ENCODE data around the gene MINDY4. TPM values are rescaled to one million over a fixed set of nuclear protein-coding genes. Genes with fewer than 3 reads are reported as not detected.

The MINDY4 gene
- total RNA-seq, 1 experiment from 2014 or later, result 2.1 TPM

GRCh38 chr7:30858576-30858975 is 87.4 kb downstream of the MINDY4 start:
- Mint-ChIP-seq H3K27me3 (ENCODE audit: insufficient read depth, unreplicated experiment) (no peaks in the 10 kb centered on the region), H3K27ac (ENCODE audit: unreplicated experiment) (no peak overlapping the region), H3K4me3 (ENCODE audit: unreplicated experiment) (no peak overlapping the region), H3K4me1 (ENCODE audit: low read depth, unreplicated experiment) (no peaks in the 10 kb centered on the region), H3K36me3 (ENCODE audit: insufficient read depth, unreplicated experiment) (no peaks in the 10 kb centered on the region), H3K9me3 (ENCODE audit: unreplicated experiment) (no peaks in the 10 kb centered on the region)
- CTCF ChIA-PET, result no interaction called here
- Histone ChIP-seq H3K27me3 (replicated peaks; ENCODE audit: control insufficient read depth, insufficient read depth, low read length) (no peaks in the 10 kb centered on the region), H3K4me1 (no peaks in the 10 kb centered on the region), H3K36me3 (ENCODE audit: control insufficient read depth, insufficient read depth, low read length) (no peaks in the 10 kb centered on the region), H3K4me3 (ENCODE audit: low read depth, low read length) (no peak overlapping the region), H3K9me3 (no peaks in the 10 kb centered on the region)
- DNase-seq, result no peak
- POLR2A ChIA-PET, result no interaction called here
- intact Hi-C loops (cut with micrococcal nuclease; ENCODE audit: unreplicated experiment), result no loop called here
- TF ChIP-seq, protein P1, sequence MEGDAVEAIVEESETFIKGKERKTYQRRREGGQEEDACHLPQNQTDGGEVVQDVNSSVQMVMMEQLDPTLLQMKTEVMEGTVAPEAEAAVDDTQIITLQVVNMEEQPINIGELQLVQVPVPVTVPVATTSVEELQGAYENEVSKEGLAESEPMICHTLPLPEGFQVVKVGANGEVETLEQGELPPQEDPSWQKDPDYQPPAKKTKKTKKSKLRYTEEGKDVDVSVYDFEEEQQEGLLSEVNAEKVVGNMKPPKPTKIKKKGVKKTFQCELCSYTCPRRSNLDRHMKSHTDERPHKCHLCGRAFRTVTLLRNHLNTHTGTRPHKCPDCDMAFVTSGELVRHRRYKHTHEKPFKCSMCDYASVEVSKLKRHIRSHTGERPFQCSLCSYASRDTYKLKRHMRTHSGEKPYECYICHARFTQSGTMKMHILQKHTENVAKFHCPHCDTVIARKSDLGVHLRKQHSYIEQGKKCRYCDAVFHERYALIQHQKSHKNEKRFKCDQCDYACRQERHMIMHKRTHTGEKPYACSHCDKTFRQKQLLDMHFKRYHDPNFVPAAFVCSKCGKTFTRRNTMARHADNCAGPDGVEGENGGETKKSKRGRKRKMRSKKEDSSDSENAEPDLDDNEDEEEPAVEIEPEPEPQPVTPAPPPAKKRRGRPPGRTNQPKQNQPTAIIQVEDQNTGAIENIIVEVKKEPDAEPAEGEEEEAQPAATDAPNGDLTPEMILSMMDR (IDR thresholded peaks at IDR 0.05; ENCODE audit: insufficient read depth in 1 of 2, low read depth in 1 of 2, low read length in 1 of 2, severe bottlenecking in 1 of 2, unreplicated experiment in 1 of 2), result no peak
- BruUV-seq (replicated peaks), result no TSS peak

DNA sequence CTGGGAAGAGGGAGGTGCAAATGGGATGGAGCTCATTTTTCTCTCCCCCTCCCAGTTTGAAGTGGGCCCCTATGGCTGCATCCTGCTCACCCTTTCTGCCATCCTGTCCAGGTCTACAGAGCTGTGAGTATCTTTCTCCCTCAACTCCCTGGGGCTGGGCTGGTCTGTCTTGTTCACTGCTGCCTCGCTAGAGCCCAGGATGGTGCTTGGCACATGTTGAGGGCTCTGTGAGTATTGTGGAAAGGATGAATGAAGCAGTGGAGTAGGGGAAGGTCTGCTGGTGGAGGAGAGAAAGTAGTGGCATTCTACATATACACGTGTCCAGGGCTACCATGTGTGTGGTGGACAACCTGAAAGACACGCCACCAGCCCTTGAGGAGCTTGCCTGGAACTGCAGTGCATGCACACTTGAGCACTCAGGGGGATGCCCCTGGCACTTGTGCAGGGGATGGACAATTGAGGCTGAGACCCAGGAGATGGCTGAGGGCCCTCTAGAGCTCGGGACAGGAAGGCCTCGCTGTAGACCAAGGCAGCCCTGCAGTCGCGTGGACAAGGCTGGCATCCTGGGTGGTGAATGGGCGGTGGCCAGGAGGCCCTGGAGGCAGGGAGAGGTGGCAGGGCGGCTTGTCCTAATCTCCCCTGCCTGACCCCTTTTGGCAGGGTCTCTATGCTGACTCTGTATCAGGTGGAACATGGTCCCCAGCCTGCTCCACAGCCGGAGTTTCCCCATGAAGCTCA is 88.2 kb downstream of the MINDY4 start:
- H3K9me3 Mint-ChIP-seq (ENCODE audit: unreplicated experiment), result no peaks in the 10 kb centered on the region
- Histone ChIP-seq H3K4me1 (no peaks in the 10 kb centered on the region), H3K27me3 (replicated peaks; ENCODE audit: control insufficient read depth, insufficient read depth, low read length) (no peaks in the 10 kb centered on the region), H3K9me3 (no peaks in the 10 kb centered on the region), H3K4me3 (ENCODE audit: low read depth, low read length) (no peak overlapping the region), H3K36me3 (ENCODE audit: control insufficient read depth, insufficient read depth, low read length) (no peaks in the 10 kb centered on the region)
- CTCF ChIA-PET, result no interaction called here
- H3K27me3 Mint-ChIP-seq (ENCODE audit: insufficient read depth, unreplicated experiment), result no peaks in the 10 kb centered on the region
- no peaks in the 10 kb centered on the region for H3K36me3 Mint-ChIP-seq (ENCODE audit: insufficient read depth, unreplicated experiment)
- peaks cover under 1% of the 10 kb centered on the region for H3K4me1 Mint-ChIP-seq (ENCODE audit: low read depth, unreplicated experiment)
- DNase-seq, result no peak
- POLR2A ChIA-PET, result no interaction called here
- TF ChIP-seq, protein P1 (IDR thresholded peaks at IDR 0.05; ENCODE audit: insufficient read depth in 1 of 2, low read depth in 1 of 2, low read length in 1 of 2, severe bottlenecking in 1 of 2, unreplicated experiment in 1 of 2), result no peak
- no peak overlapping the region for H3K4me3 Mint-ChIP-seq (ENCODE audit: unreplicated experiment)
- H3K27ac Mint-ChIP-seq (ENCODE audit: unreplicated experiment), result no peak overlapping the region
- BruUV-seq (replicated peaks), result no TSS peak
- intact Hi-C loops (cut with micrococcal nuclease; ENCODE audit: unreplicated experiment), result no loop called here

GRCh38 chr7:30859940-30860496 is 88.8 kb downstream of the MINDY4 start:
- Mint-ChIP-seq H3K4me1 (ENCODE audit: low read depth, unreplicated experiment) (peaks cover 7% of the 10 kb centered on the region), H3K9me3 (ENCODE audit: unreplicated experiment) (no peaks in the 10 kb centered on the region), H3K4me3 (ENCODE audit: unreplicated experiment) (no peak overlapping the region), H3K36me3 (ENCODE audit: insufficient read depth, unreplicated experiment) (no peaks in the 10 kb centered on the region), H3K27me3 (ENCODE audit: insufficient read depth, unreplicated experiment) (no peaks in the 10 kb centered on the region), H3K27ac (ENCODE audit: unreplicated experiment) (no peak overlapping the region)
- Histone ChIP-seq H3K36me3 (ENCODE audit: control insufficient read depth, insufficient read depth, low read length) (no peaks in the 10 kb centered on the region), H3K27me3 (replicated peaks; ENCODE audit: control insufficient read depth, insufficient read depth, low read length) (no peaks in the 10 kb centered on the region), H3K4me1 (peaks cover 1% of the 10 kb centered on the region; the same call in 1 of the 2 replicates), H3K9me3 (no peaks in the 10 kb centered on the region), H3K4me3 (ENCODE audit: low read depth, low read length) (no peak overlapping the region)
- TF ChIP-seq, protein P1 (IDR thresholded peaks at IDR 0.05; ENCODE audit: insufficient read depth in 1 of 2, low read depth in 1 of 2, low read length in 1 of 2, severe bottlenecking in 1 of 2, unreplicated experiment in 1 of 2), result no peak
- POLR2A ChIA-PET, result no interaction called here
- intact Hi-C loops (cut with micrococcal nuclease; ENCODE audit: unreplicated experiment), result no loop called here
- CTCF ChIA-PET, result no interaction called here
- BruUV-seq (replicated peaks), result no TSS peak
- DNase-seq, result no peak
